Fibroblast of peridontal ligament (primary cell): ENCODE measurements around the gene TCF19.

Experiments used
- DNase-seq: peaks from one replicate; pipeline ENCODE4 v3.0.0-alpha.2; 2010; ENCODE audit errors: extremely low read depth

The TCF19 gene

DNA sequence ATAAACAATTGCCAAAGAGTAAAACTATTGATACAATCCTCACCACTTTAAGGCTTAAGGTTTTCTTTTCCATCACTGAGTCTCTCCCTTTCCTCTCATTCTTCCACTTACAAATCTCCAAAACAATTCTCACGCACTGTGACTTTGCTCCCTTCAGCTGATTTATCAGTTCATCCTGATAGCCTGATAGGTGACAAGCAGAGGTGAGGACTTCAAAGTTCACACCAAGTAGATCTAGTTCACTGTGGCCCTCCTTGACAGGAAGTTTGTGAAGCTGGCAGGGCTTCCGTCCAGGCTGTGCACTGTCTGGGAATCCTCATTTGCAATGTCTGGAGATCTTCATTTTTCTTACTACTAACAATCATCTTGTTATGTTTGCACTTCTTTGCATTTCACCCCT lies 47.2 kb downstream of the TCF19 start:
- DNase-seq = no peak

DNA sequence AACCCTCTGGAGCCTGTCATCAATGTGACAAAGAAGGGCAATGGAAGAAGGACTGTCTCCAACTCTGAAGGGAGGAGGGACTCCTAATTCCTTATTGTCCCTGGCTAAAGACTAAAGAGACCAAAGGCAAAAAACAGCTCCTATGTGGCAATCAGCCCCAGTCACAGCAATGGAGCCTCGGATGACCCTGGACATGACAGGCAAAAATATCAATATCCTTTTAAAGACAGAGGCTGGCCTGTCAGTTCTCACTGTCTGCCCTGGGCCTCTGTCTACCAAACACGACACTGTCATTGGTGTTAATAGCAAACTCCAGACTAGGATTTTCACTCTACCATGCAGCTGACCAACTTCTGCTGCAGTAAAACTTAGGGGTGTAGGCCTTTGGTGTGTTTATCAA lies 50.1 kb downstream of the TCF19 start:
- no peak for DNase-seq

DNA sequence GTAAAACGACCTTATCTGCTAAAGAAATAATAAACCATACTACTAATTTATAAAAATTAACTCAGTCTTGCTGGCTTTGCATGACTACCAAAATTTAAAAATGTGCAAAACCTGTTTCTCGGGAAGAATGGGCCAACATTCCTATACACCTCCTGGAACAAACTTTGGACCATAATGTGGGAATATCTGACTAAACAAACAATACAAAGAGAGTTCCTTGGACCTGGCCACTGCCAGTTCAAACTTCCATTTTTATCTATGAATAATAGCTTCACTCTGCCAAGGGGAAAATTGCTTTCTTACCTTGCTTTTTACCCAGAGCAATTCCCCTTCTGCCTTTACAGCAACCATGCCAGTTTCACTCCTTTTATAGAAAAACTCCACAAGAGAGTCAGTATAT lies 50.7 kb downstream of the TCF19 start:
- DNase-seq = no peak

DNA sequence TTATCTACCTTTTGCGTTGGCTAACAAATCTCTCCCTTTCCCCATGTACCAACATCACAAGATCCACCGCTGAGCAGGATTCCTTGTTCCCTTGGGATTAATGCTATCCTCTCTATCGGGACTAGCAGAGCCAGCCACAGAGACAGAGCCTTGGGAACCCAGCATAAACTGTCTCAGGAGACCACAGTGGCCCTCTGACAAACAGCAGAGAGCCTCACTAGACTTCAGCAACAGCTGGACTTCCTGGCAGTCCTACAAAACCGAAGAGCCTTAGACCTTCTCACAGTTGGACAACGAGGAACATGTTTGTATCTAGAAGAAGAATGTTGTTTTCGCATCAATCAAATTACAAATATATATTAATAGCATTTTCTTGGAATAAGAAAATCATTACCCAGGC lies 51.7 kb downstream of the TCF19 start:
- no peak for DNase-seq

DNA sequence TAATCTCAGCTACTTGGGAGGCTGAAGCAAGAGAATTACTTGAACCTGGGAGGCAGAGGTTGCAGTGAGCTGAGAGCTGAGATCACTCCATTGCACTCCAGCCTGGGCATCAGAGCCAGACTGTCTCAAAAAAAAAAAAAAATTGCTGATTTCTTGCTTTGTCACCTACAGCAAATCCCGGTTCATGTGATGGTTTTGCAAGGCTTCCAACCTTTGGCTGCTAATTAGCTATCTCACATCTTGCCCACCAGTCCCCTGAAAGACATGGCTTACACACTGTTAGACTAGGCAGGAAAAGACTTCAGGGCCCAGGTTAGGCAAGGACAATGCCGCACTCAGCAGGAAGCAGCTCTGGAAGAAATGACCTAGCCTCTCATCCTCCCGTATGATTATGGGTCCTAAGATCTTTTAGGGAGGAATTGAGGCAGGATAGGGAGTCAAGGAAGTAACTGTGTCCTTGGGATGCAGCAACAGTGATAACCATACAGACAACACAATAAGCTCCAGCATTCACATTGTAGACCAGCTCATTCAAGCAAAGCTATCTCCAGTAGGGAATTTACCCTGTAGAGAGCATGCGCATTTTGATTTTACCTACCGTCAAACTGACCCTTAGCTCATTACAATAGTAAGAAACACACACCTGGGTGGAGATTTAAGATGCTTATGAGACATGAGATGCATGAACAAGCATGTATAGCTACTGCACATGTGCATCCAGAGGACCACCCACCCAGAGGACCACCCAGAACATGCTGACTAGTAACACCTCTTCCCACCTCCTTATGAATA lies 52.5 kb downstream of the TCF19 start:
- DNase-seq = no peak
